ENCODE results near the gene D2HGDH. TPM values are rescaled to one million over a fixed set of nuclear protein-coding genes. Genes with fewer than 3 reads are reported as not detected.

Gene D2HGDH
- total and polyA plus RNA-seq, 12 donors = 7.6 to 24.7 (median 19.1) TPM

DNA sequence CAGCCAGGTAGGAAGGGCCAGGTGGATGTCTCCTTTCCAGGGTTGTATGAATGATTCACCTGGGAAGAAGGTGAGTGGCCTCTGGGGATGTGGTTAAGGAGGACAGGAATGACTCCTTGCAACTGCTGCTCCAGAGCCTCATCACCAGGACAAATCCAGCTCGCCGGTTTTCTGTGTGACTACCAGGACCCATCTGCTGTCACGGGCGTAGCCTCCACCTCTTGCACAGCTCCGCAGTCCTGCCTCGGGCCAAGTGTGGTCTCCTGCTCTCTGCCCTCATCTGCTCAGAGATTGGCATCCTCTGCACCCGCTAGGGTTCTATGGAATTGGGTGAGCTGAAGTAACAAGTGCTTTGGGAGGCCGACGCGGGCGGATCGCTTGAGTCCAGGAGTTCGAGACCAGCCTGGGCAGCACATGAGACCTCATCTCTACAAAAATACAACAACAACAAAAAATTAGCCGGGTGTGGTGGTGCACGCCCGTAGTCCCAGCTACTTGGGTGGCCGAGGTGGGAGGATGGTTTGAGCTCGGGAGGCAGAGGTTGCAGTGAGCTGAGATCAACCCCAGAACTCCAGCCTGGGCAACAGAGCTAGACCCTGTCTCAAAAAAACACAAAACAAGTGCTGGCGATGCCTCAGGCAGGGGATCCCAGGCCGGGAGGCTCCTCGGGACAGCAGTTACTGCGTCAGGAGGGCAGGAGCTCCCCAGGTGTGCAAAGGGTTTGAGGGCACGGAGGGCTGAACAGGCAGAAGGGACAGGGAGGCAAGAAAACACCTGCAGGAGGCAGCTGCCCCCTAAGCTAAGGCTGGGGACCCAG is 831 bp upstream of the D2HGDH start:
- peaks cover 0 to 6% (median 0%) of the 10 kb centered on the region in 9 donors for H3K36me3 ChIP-seq

DNA sequence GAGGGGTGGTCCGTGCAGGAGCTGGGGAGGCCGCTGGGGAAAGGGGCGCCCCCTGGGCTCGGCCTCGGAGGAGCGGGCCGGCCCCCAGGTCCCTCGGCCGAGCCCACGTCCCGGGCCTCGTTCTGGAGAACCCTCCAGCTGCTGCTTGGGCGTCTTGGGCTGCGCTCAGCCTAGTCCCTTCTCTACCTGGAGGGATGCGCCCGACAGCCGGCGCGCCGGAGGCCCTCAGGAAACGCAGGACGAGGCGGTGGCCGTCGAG is 293 bp upstream of the D2HGDH start:
- TF ChIP-seq, protein P1, sequence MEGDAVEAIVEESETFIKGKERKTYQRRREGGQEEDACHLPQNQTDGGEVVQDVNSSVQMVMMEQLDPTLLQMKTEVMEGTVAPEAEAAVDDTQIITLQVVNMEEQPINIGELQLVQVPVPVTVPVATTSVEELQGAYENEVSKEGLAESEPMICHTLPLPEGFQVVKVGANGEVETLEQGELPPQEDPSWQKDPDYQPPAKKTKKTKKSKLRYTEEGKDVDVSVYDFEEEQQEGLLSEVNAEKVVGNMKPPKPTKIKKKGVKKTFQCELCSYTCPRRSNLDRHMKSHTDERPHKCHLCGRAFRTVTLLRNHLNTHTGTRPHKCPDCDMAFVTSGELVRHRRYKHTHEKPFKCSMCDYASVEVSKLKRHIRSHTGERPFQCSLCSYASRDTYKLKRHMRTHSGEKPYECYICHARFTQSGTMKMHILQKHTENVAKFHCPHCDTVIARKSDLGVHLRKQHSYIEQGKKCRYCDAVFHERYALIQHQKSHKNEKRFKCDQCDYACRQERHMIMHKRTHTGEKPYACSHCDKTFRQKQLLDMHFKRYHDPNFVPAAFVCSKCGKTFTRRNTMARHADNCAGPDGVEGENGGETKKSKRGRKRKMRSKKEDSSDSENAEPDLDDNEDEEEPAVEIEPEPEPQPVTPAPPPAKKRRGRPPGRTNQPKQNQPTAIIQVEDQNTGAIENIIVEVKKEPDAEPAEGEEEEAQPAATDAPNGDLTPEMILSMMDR (IDR thresholded peaks at IDR 0.05) = peak in 3 of 9 donors; percentile 7 to 31 (median 17)
- intact Hi-C loops (cut with DNase I) = loop anchor here in 6 of 10 donors (1.0 to 10.0 kb wide), 8 partner anchors 32 to 879 kb away; partner anchors contain the start of genes DTYMK (in 1 of the 6), ING5 (in 1 of the 6), PDCD1 (in 1 of the 6) and STK25 (in 1 of the 6)
- Histone ChIP-seq H3K27ac (peak overlapping the region in 9 of 10 donors; percentile 69 to 96 (median 94)), H3K36me3 (peaks cover 0 to 12% (median 0%) of the 10 kb centered on the region in 9 donors), H3K27me3 (no peaks in the 10 kb centered on the region), H3K4me1 (peaks cover 4 to 29% (median 17%) of the 10 kb centered on the region in 9 donors), H3K4me3 (peak overlapping the region in 9 of 10 donors; percentile 79 to 100 (median 94)), H3K9me3 (no peaks in the 10 kb centered on the region)
- no peak for DNase-seq
- ATAC-seq = no peak
- WGBS, 2 donors = 2 to 4% methylated on average over 24 to 25 of the region's 25 CpGs

More for the DNA sequence above, 831 bp upstream of the D2HGDH start:
- peak overlapping the region in 9 of 10 donors; percentile 69 to 96 (median 94) for H3K27ac ChIP-seq
- H3K4me3 ChIP-seq = peak overlapping the region in 9 of 10 donors; percentile 79 to 100 (median 94)
- H3K4me1 ChIP-seq = peaks cover 4 to 29% (median 17%) of the 10 kb centered on the region in 9 donors
- TF ChIP-seq, protein P1 (IDR thresholded peaks at IDR 0.05) = no peak
- ATAC-seq (peak in 2 of 8 donors; percentile 2 to 10), DNase-seq (no peak)
- intact Hi-C loops (cut with DNase I) = loop anchor here in 6 of 10 donors (1.0 to 10.0 kb wide), 8 partner anchors 31 to 879 kb away; partner anchors contain the start of genes DTYMK (in 1 of the 6), ING5 (in 1 of the 6), PDCD1 (in 1 of the 6) and STK25 (in 1 of the 6)
- H3K9me3 ChIP-seq = no peaks in the 10 kb centered on the region
- 88 to 89% methylated on average over 23 of the region's 23 CpGs for WGBS, 2 donors
- no peaks in the 10 kb centered on the region for H3K27me3 ChIP-seq

DNA sequence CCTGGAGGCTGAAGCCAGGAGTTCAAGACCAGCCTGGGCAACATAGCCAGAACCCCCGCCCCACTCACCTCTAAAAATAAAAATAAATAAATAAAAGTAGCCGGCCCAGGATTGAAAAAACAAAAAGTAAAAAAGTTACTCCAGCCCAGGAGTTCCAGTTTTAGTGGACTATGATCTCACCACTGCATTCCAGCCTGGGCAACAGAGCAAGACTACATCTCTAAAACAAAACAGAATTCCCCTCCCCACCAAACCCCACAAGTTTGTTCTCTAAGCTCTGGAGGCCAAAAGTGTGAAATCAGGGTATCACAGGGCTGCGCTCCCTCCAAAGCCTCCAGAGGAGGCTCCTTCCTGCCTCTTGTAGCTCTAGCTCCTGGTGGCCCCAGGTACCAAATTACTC is 1.7 kb downstream of the D2HGDH start:
- WGBS, 2 donors = 85 to 88% methylated on average over 3 of the region's 3 CpGs
- no peak for ATAC-seq
- intact Hi-C loops (cut with DNase I) = loop anchor here in 5 of 10 donors (5.0 to 10.0 kb wide), 5 partner anchors 51 to 881 kb away; partner anchors contain the start of genes DTYMK (in 1 of the 5) and PDCD1 (in 1 of the 5)

More for the DNA sequence above, 1.7 kb downstream of the D2HGDH start:
- H3K4me1 ChIP-seq = peaks cover 4 to 26% (median 16%) of the 10 kb centered on the region in 9 donors
- H3K4me3 ChIP-seq = peak overlapping the region in 1 of 10 donors; percentile 86
- H3K27ac ChIP-seq = peak overlapping the region in 2 of 10 donors; percentile 93 to 96
- DNase-seq = no peak
- TF ChIP-seq, protein P1 (IDR thresholded peaks at IDR 0.05) = no peak
- H3K9me3 ChIP-seq = no peaks in the 10 kb centered on the region
- H3K27me3 ChIP-seq = no peaks in the 10 kb centered on the region
- H3K36me3 ChIP-seq = peaks cover 0 to 12% (median 0%) of the 10 kb centered on the region in 9 donors

Data from heart right ventricle (tissue), 16 donors.